Ramos (cell line): ENCODE results near the gene RAB40B.

Source experiments
- in situ Hi-C: fragments of 300-500 bp; cut with MboI; formaldehyde crosslinking; loops from one replicate; pipeline ENCODE4 v1.14.3; 2022; ENCODE audit warnings: low sequenced_read_pairs; ENCODE audit not compliant: unreplicated experiment

Gene RAB40B

DNA sequence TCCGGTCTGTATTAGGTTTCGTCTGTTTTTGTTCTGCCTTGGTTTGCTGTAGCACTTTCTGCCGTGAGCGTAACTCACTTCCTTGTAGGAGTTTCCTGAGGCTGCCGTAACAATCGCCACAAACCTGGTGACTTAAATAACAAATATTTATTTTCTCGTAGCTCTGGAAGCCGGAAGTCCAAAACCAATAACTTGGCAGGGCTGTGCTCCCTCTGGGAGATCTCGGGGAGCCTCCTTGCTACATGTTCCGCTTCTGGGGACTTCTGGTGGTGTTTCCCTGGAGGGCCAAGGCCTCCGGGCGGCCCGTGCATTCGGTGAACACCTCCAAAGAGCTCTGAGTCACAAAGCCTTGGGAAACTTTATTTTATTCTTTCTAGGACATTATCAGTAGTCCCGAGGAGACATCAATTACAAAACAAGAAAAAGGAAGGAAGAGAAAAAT lies 43.4 kb downstream of the RAB40B start:
- in situ Hi-C loops: loop anchor here (10.0 kb wide), 1 partner anchor 100 kb away; the partner anchor contains the start of gene TBCD

- in situ Hi-C loops: loop anchor here (10.0 kb wide), 1 partner anchor 100 kb away; the partner anchor contains the start of gene TBCD
These were observed 43.9 kb downstream of the RAB40B start for GRCh38 chr17:82654611-82655010.

DNA sequence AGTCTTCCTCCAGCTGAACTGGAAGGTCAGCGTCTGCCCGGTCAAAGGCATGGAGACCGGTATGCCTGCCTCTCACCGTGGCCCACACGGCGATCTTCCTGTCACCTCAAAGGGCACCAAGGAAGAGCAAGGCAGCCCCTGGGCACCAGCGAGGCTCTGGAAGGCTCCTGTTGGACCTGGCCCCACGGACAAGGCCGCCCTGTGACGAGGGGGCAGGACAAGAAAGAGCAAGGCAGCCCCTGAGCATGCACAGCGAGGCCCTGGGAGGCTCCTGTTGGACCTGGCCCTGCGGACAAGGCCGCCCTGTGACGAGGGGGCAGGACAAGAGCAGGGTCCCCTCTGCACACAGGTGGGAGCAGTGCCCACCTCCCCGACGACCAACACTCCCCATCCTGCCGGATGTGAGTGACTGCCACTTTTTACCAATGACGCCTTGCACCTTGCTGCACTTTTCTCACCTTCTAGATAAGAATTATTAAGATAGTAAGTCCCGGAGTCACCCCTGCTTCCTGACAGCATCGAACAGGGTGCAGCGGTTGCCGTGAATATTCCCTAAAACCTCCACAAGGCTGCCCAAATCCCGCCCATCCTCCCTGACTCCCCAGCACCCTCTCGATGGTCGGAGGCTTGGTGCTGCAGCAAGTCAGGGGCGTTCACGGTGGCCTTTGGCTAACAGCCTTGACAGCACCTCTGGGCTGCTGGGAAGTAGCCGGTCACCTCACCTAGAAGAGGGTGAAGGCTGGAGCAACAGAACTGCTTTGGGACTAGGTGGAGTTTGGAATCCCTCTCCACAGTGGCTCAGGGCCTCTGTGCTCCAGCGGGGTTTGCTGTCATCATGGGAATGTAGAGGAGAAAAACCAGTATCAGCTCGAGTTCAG lies 44.6 kb downstream of the RAB40B start:
- in situ Hi-C loops: loop anchor here (10.0 kb wide), 1 partner anchor 101 kb away; the partner anchor contains the start of gene TBCD

DNA sequence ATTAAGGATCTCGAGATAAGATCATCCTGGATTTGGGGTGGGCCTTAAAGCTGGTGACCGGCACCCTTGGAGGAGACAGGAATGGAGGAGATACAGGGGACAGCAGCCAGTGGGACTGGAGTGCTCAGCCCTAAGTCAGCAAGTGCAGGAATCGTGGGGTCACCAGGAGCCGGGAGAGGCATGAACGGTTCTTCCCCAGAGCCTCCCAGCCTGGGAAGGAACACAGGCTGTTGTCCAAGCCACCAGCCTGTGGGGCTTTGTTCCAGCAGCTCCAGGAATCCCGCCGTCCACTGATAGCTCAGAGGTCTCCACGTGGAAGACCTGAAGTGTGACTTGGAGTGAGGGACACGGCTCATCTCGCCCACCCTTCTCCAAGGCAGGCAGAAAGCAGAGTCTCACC lies 47.8 kb downstream of the RAB40B start:
- in situ Hi-C loops: loop anchor here (10.0 kb wide), 1 partner anchor 104 kb away; the partner anchor contains the start of gene TBCD

DNA sequence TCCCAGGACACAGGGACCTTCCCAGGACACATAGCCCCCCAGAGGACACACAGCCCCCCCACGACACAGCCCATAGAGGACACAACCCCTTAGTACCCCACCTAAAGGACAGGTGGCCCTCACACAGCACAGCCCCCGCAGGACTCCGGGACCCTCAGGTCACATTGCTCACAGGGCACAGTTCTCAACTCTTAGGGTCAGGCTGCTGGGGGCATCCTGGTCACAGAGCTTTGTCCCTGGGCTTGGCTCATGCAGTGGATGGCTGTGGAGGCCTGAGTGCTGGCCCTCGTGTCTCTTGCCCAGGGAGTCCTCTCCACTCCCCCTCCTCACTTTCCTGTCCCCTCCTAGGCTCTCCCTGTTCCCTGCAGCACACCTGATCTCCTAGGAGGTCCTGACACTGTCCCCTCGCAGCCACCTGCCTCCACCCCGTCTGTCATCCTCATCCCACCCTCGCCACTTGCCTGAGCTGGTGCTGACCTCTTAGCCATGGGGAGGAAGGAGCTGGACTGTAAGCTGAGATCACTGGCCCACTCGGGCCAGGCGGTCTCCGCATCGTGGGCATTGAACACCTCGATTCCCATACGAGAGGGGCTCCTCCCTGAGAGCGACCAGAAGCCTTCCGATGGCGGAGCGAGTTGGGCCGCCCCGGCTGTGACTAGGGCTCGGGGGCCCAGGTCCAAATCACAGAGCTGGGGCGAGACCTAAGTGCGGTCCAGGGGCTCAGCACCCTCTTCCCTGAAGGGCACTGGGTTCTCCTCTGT lies 48.8 kb downstream of the RAB40B start:
- in situ Hi-C loops: loop anchor here (10.0 kb wide), 1 partner anchor 105 kb away; the partner anchor contains the start of gene TBCD

DNA sequence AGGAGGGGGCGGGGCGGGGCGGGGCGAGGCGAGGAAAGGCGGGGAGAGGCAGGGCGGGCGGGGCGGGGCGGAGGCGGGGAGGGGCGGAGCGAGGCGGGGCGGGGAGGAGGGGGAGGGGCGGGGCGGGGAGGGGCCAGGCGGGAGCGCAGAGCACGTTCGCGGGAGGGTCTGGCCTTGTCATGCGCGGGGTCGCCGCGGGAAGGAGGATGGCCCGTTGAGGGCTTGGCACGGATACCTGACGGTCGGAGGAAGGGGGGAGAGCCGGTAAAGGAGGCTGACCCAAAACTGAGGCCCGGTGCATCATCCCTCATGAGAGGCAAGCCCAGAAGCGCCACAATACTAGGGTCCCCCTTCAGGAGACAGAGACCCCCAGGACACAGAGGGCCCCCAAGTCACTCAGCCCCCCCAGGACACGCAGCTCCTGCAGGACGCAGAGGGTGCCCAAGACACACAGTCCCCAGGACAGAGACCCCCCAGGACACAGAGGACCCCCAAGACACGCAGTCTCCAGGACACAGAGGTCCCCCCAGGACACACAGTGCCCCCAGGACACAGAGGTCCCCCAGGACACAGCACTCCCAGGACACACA lies 49.7 kb downstream of the RAB40B start:
- in situ Hi-C loops: no loop called here

DNA sequence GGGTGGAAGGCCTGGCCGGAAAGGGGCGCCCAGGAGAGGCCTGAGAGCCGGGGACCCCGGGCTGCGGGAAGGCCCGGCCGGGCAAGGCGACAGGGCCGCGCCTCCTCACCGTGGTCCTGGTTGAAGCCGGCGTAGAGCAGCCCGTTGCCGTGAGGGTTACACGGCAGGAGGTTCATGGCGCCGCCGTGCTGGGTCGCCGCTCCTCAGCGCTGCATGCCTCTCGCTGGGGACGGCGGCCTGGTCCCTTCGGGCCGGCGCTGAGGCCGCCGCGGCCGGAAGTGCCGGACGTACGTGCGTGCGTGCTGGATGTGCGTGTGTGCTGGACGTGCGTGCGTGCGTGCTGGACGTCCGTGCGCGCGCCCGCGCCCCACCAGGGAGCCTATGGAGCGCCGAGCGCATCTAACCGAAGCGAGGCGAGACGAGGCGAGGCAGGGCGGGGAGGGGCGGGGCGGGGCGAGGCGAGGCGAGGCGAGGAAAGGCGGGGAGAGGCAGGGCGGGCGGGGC lies 50.3 kb downstream of the RAB40B start, which contains the start of gene WDR45B:
Gene WDR45B, minus strand, starts transcription at position 280 of the 504 bp plus-strand sequence. Its CDS starts 104 bp downstream, at position 176.
- in situ Hi-C loops: no loop called here

DNA sequence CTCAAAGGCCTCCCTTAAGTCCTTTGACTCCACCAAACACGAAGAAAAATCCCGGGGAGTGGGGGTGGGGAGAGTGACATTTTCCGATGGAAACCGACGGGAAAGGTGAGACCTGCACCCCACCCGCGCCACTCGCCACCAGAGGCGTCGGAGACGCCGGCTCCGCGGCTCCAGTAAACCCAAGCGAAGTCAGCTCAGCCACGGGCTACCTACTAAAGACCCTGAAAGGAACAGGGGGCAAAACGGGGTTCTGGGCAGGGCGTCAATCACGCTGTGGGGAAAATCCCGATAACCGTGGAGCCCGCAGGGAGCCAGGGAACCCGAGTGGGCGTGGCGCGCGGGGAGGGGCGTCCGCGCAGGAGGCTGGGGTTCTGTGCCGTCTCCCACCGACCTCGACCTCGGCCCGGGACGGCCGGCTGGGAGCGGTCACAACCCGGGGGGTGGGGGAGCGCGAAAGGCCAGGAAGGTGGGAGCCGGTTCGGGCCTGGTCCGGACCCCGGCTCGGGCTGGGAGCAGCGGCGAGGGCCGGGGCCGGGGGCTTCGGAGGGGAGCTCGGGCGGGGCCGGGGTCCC lies 50.8 kb downstream of the RAB40B start:
- in situ Hi-C loops: no loop called here

- in situ Hi-C loops: no loop called here
These were observed 53.0 kb downstream of the RAB40B start for GRCh38 chr17:82645516-82645915.

DNA sequence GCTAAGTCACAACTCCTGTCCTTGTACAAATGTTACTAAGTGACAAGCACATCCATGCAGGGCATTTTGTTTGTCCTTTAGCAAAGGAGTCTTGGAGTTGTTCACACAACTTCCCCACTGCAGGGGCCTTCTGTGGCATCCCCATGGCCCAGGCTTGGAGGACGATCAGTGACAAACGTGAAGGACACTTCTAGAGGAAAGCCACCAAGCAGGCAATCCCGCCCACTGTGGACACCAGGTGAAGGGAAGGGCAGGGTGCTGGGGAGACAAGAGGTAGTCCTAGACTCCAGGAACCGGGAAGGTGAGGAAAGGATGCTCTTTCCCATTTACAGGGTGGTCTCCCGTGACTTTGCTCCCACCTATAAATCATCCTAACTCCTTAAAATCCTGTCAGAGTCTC lies 54.4 kb downstream of the RAB40B start:
- in situ Hi-C loops: no loop called here

- in situ Hi-C loops: no loop called here
These were observed 56.5 kb downstream of the RAB40B start for GRCh38 chr17:82642022-82642421.

- in situ Hi-C loops: no loop called here
These were observed 58.5 kb downstream of the RAB40B start for GRCh38 chr17:82640036-82640435.

DNA sequence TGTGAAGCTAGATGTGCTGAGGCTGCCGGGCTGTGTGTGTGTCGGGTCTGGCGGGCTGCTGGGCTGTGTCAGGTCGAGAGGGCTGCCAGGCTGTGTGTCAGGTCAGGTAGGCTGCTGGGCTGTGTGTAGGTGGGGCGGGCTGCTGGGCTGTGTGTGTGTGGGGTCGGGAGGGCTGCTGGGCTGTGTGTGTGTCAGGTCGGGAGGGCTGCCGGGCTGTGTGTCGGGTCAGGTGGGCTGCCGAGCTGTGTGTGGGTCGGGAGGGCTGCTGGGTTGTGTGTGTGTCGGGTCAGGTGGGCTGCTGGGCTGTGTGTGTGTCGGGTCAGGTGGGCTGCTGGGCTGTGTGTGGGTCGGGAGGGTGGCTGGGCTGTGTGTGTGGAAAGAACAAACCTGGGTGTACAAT lies 58.9 kb downstream of the RAB40B start:
- in situ Hi-C loops: no loop called here

DNA sequence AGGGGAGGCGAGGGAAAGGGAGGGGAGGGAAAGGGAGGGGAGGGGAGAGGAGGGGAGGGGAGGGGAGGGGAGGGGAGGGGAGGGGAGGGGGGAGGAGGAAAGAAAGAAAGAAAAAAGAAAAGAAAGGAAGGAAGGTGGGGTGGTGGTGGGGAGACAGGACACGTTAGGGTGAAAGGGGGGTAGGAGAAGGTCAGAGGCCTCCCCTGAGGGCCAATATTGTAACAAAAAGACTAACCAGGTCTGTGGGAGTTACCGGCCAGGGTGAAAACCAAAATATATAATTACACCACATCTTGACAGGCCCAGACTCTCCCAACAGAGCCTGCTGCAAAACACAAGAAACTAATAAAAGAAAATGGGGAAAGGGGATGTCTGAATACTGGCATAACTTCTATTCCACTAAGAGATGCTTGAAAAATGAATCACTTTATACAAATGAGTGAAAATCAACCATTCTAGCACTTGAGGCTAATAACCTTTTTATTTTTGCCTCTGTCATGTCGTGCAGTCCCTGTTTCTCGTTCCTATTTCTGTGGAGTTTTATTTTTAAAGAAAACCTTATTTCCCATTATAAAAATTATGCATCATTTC lies 60.2 kb downstream of the RAB40B start:
- in situ Hi-C loops: no loop called here

DNA sequence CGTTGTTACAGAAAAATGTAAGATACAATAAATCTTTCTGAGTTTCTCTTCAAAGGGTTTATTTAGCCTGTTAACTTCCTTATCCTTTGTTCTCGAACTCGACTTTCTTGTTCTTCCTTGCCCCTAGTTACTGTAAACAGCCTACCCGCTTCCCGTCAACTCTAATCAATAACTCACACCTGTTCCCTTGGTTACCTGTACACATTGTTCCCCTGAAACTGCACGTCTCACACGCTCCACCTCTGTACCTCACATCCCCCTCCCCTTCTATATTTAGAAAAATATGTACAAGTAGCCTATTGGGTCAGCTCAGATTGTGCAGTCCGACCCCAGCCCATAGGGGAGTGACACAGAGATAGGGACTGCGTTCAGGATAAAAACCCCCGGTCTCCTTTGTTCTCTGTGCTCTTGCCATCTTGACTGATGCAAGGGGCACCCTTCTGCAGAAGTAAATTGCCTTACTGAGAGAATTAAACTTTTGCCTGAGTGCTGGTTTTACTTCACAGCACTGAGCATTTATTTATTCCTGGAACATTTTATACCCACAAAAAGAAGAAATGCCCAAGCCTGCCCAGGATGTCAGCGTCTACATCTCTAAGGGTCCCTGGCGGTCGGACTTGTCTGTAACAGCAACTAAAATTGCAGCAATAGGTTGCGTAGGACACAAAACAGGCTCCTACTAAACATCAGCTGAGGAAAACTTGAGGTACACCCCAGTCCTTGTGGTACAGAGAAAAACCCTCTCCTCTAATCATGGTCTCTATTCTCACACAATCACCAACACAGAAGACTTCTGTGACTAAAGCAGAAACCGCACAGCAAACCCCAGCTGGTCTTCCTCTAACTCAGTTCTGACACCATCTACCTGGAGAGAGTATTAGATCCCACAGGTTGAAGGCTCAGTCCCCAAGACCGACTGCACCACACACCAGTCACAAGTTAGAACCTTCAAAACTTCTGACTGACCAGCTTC lies 61.6 kb downstream of the RAB40B start:
- in situ Hi-C loops: no loop called here

- in situ Hi-C loops: no loop called here
These were observed 65.2 kb downstream of the RAB40B start for GRCh38 chr17:82633343-82633742.

GRCh38 chr17:82632451-82632850 lies 66.0 kb downstream of the RAB40B start:
- in situ Hi-C loops: no loop called here

DNA sequence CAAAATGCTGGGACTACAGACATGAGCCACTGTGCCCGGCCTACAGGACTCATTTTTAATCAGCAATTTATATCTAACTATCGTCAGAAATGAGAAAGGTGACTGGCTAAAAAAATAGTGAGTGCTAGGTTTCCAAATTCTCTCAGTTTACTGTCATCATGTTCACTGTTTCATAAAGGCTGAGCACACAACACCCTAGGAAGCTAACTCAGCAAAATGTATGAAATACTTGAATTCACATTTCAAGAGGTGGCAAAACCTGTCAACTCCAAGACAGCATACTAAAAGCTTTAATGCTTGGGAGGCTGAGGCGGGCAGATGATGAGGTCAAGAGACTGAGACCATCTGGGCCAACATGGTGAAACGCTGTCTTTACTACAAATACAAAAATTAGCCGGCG lies 67.0 kb downstream of the RAB40B start:
- in situ Hi-C loops: no loop called here
